Activated CD4-positive, alpha-beta T cell treated with anti-CD3 and anti-CD28 coated beads, Interleukin-2, amount 50 U/mL, for 24 hours (primary cell): Measurements from ENCODE around the gene GUCA2A.
A peak's percentile ranks its signal among the peaks of the same experiment; 100 is the strongest.

ENCODE experiments used
- DNase-seq, 2 donors: peaks; one replicate each; pipeline ENCODE4 v3.0.0-alpha.2; 2020; ENCODE audit warnings: low read depth in 1 of 2, low spot score in 1 of 2

Gene GUCA2A

DNA sequence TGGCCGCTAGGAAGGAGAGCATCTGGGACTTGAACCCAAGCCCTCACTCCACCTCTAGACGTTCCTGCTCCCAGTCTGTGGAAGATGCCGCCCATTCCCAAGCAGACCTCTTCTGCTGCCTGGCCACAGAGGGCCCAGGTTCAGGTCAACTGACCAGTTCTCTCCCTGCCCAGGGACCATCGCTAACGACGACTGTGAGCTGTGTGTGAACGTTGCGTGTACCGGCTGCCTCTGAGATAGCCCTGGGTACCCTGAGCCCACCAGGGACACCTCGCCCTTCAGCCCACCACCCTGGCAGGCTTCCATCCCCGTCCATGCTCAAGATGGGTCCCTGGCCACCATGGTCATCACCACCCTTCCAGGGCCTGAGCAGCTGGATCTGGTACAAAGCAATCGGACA is 9.2 kb downstream of the GUCA2A start:
- DNase-seq, result no peak

DNA sequence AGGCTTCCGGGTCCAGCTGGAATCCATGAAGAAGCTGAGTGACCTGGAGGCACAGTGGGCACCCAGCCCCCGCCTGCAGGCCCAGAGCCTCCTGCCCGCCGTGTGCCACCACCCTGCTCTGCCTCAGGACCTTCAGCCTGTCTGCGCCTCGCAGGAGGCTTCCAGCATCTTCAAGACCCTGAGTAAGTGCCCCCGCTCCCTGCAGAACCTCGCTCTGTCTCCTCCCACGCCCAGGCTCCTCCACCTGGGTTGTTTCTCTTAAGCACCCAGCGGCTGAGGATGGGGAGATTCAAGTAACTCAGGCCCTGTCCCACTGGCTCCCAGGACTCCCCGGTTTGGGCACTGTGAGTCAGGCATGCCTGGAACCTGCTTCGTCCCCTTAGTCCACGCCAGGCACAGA is 9.9 kb downstream of the GUCA2A start:
- no peak for DNase-seq

DNA sequence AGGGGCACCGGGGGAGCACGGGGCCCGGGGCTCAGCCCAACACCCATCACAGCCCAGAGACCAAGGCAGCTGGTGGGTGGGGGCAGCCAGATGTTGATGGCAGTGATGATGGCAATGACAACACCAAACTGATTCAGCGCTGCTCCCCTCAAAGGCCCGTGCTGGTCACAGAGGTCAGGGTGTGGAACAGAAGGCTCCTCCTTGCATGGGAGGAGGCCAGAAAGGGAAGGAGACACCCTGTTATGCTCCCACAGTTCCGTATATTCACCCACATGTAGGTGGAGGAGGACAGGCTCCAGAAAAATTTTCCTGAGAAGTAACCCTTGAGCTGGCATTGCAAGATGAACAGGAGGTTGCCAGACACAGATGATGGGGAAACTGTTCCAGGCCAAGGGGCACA is 10.9 kb downstream of the GUCA2A start:
- DNase-seq, result no peak

DNA sequence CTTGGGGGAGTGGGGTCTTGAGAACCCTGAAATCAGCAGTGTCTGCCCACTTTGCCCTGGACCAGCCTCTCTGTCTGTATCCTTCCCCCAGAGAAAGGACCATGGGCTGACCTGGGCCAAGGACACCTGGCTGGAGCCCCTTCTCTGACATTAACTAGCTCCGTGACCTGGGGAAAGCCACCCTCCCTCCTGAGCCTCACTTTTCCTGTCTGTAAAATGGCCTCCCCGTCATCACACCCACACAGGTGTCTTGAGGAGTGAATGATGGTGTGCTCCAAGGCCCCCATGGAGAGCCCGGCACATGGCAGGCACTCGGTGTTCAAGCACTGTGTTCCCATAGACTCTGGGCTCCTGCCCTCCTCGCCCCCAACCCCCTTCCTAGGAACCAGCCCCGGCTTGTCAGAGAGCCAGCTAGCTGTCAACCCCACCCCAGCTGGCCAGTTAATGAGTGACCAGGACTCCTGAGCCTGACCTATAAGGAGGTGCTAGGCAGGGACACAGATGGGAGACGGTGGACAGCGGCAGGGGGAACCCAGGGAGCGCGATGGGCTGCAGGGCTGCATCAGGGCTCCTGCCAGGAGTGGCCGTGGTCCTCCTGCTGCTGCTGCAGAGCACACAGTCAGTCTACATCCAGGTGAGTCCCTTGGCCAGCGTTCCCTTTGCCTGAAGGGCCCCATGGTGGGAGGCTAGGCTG is 11.5 kb downstream of the GUCA2A start, which contains the start of gene GUCA2B:
GUCA2B (plus strand) TSS at position 504 of the 694 bp plus-strand sequence; CDS start at position 545, 41 bp downstream.
- DNase-seq, result no peak

DNA sequence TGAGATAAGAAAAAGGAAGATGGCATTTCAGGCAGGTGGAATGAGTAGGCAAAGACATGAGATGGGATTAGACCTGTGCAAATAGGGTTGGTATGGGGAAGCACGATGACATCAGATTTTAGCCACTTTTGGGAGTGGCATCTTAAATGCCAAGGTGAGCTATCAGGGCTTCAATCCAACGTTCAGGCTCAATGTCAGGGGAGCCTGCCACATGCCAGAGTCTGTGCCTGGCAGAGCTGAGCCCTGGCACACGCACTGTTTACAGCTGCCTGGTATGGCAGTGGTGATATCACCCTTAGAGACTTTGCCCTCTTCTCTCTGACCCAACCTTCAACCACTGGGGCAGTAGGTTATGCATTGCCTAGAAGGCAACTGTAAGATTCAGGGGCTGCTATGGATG is 12.4 kb downstream of the GUCA2A start:
- no peak for DNase-seq

DNA sequence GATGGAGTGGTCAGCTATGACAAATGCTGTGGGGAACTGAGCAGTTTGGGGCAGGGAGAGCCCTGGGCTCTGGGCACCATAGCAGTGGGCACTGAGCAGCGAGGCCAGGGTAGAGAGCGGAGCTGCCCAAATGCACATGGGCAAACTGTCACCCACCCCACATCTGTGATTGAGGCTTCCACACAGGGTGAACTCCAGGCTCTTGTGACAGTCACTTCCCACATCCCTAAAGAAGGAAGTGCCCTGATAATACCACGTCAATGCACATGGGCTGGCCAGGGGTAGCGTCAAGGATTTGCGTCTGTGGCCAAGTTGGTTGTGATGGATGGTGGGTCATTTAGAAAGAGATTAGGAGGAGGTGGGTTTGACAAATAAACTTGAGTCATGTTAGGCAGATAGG is 13.9 kb downstream of the GUCA2A start:
- DNase-seq, result no peak

DNA sequence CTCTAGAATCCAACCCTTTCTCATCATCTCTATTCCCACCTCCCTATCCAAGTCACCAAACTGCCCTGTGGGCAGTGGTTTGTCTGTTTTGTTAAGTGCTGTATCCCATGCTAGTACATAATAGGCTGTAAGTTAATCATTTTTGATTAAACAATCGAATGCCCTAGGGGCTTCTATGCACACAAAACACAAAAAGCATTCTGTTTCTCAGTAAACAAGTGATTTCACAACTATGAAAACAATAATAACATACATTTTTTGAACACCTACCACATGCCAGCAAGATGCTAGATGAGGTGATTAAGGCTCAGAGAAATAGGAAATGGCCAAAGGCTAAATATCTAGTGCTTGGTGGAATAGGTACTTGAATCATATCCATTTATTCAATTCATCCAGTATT is 16.4 kb downstream of the GUCA2A start:
- no peak for DNase-seq

DNA sequence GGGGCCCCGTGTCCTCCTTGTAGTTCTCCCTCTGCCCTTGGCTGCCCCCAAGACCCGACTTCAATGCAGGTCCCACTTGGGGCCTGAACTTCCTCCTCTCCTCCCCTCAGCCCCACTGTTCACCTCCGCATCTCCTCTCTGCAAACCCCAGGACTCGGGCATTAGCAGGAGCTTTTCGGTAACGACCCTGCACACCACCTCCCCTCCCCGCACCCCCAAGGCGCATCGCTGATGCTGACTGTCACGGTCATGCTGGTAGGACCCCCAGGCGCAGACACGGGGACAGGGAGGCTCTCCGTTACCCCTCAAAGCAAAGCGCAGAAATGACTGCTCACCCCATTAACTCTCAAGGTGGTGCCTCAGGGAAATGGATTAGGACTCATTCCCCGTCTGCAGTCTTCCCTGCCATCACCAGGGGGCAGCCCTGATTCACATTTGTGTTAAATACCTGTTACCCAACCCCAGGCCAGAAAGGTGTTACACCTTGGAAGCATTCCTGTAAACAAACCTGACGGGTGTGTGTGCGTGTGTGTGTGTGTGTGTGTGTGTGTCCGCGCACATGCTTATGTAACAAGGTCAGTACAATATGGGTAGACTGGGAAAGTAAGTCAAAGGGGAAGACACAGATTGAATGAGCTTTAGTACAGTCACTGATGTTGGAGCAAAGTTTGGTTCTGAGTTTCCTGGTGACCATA is 17.8 kb downstream of the GUCA2A start:
- DNase-seq, result peak; percentile 38 to 64

DNA sequence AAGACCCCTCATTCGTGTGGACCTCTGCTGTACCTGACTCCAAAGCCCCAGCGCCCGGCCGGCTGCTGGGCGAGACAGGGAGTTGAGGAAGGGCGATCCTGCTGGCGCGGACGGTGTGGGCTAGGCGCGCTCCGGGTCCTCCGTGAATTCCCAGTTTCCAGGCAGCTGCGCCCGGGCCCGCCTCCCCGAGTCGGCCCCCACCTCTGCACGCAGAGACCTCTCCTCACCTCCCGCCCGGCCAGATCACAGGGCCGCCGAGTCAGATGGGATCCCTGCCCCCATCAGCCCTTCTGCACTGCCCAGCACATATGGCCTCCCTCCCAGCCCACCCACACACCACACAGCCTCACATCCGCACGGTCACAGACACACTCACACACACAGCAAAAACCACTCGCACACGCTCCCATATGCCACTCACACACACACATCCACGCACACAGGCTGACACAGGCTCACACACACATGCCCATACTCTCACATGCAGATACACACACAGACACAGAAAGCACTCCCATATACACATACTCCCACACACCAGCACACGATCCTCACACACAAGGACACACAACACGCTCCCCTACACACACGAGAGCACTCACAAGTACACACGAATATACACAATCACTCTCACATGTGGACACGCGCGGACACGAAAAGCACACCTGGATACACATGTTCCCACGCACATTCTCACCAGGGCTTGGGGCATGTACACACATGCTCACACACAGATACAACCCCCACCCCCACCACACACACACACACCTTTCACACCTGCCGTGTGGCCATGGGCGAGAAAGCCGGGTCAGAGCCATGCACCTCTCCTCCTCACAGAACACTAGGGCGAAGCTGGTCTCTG is 18.6 kb downstream of the GUCA2A start:
- DNase-seq, result no peak

DNA sequence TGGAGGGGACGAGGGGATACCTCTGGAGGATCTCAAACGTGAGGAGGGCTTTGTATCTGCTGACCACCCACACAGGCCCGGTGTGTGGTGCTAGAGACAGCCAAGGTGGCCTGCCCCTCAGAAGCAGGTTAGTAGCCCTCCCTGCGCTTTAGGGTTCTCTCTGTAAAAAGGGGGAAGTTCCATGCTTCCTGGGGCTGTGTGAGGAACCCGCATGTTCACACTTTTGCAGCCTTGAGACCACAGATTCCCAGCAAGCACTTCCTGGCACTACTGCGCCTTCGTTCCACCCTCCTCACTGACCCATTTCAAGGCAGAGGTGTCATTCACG is 19.2 kb downstream of the GUCA2A start:
- no peak for DNase-seq

DNA sequence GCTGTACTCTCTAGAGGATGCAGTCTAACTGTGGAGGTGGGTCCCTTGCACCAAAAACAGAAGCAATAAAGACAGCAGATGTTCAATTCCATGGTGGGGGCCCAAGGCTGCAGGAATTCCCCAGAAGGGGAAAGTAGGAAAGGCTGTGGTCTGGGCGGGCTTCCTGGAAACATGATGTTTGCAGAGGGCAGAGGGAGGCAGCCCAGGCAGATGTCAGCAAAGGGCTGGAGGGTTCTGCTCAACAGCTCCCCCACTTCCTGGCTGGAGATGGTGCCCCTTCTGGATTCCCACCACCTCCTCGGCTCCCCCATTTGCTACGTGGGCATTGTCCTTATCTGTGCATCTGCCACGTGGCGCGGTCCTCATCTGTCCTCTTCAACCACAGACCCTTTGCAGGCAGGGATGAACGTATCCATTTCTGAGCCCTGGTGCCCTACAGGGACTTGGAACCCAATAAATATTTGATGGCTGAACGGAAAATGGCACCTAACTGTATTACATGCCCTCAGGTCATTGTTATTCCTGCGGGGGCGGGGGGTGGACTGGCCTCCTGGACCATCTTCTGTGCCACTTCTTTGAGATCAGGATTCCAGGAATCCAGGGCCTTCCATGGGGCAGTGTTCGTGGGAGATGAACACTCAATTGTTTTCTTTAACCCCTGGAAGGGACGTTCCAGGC is 19.7 kb downstream of the GUCA2A start:
- no peak for DNase-seq

DNA sequence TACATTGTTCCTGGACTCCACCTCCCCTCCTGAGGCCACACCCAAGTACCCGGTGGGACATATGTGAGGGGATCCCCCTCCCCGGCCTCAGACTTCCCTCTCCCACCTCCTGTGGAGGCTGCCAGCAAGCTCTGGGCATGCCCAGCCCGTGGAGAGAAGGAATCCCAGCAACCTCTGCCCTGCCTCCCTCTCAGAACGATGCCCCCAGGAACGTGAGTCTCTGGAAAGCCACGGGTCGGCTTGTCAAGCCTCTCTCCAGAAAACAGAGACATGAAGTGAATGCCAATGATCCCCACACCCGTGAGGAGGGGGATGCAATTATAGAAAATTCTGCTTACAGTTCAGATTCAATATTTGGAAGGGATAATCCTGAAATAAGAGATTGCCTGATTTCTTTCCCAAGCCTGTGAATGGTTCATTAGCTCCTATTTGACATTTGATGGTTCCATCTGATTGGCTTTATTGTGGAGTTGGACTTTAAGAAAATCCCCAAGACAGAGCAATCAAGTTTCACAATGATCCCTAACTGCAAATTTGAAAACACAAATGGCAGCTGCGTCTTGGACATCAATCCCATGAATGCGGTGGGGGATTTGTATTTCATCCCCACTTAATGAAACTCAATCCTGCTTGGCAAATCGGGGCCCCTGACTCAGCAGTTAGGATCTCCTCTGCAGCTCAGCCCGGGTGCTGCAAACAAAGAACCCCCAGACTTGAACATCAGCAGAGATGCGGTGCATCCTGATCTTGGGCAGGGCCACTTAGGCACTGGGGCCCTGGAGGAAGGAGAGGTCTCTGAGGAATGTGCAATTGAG is 20.4 kb downstream of the GUCA2A start:
- no peak for DNase-seq

DNA sequence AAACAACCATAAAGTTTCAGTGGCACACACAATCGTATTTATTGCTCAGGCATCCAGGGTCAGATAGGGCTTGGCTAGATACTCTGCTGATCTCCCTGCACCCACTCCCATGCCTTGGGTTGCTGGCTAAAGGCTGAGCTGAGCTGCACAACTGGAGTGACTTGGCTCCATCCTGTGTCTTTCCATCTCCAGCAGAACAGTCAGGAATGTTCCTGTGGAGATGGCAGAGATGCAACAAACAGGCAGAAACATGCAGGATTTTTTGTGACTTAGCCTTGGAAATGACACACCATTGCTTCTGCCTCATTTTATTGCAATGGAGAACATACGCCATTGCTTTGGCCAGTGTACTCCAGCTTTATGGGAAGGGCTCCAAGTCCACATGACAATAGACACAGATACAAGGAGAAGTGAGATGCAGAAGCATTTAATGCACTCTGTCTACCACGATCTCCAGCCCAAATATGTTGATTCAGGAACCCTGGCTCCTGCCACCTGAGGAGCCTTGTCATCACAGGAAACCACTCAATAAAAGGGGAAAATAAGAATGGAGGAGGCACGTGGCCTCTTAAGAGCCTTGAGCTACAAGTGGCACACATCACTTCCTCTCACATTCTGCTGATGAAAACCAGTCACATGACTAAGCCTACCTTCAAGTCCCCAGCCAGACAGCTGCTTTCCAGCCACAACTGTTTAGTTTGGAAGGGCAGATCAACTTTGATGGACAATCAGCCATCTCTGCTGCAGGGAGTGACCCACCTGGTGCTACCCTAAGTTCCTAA is 21.5 kb downstream of the GUCA2A start:
- no peak for DNase-seq

DNA sequence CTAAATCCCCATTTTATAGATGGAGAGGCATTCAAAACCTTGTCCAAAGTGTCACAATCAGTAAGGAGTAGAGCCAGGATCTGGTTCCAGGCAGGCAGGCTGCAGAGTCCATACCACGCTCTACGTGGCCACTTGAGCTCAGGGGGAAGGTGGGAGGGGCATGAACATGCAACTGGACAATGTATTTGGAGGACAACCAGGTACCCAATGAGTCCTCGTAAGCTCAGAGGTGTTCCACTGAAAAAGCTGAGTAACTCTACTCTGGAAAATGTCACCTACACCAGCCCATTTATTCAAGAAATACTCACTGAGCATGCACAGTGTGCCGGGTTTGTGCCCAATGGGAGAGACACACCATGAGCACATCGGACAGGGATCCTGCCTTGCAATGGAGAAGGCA is 22.6 kb downstream of the GUCA2A start:
- DNase-seq, result no peak

DNA sequence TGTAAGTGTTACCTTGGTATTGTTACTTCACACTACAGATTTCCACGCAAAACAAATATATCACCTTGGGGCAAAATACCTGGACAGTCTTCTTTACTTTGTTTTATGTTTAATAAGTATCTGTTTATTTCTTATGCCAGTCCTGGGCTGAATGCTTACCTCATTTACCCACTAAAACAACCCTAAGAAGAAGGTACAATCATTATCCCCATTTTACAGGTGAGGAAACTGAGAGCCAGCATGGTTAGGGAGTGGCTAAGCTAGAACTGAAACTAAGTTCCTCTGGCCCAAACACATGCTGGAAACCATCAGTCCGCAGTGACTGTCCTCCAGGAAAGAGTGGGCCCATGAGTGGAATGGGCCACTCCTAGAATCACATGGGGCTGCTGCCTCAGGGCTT is 24.4 kb downstream of the GUCA2A start:
- DNase-seq, result no peak

DNA sequence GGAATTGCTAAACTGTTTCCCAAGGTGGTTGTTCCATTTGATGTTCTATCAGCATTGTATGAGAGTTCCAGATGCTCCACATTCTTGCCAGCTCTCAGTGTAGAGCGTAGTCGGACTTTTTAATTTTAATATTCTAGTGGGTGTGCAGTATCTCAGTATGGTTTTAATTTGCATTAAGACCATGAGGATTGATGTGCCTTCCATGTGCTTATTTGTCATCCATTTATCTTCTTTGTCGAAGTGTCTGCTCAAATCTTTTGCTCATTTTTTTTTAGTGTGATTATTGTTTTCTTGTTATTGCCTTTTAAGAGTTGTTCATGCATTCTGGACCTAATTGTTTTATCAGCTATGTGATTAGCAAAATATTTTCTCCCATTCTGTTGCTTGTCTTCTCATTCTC is 25.1 kb downstream of the GUCA2A start:
- no peak for DNase-seq

DNA sequence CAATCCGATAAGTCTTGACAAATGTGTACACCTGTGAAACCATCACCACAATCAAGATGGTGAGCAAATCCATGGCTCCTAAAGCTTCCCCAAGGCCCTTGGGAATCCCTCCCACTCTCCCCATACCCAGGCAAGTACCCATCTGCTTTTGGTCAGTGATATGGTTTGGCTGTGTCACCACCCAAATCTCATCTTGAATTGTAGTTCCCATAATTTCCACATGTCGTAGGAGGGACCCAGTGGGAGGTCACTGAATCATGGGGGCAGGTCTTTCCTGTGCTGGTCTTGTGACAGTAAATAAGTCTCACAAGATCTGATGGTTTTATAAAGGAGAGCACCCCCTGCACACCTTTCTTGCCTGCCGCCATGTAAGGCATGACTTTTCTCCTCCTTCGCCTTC is 26.0 kb downstream of the GUCA2A start:
- no peak for DNase-seq

DNA sequence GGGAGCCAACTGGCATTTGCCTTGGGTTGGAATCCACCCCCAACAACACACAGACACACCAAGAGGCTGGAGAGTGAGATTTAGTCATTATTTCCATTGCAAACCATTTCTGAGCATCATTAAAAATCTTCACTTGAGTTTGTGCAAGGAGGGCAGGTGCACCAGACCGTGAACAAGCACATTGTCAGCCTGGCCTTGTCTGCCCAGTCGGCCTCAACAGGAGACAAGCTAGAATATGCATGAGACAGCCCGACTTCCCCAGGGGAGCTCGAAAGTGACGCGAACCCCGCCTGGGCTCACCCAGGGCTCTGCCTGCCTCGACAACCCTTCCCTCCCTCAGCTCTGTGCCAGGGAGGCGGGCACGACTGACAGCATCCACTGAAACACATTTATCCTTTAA is 26.8 kb downstream of the GUCA2A start:
- no peak for DNase-seq

DNA sequence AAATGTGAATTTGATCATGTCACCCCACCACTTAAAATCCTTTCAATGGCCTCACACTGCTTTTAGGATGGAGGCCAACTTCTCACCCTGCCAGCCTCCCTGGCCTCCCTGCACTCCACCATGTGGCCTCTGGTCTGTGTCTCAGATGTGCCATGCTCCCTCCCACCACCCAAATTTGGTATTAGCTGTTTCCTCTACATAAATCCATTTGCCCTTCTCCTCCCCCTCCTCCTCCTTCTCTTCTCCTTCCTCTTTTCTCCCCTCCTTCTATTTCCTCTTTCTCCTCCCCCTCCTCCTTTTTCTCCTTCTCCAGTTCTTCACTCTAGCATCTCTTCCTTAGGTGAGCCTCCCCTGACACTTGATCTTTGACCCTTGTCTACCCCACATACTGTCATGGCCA is 28.1 kb downstream of the GUCA2A start:
- DNase-seq, result no peak

DNA sequence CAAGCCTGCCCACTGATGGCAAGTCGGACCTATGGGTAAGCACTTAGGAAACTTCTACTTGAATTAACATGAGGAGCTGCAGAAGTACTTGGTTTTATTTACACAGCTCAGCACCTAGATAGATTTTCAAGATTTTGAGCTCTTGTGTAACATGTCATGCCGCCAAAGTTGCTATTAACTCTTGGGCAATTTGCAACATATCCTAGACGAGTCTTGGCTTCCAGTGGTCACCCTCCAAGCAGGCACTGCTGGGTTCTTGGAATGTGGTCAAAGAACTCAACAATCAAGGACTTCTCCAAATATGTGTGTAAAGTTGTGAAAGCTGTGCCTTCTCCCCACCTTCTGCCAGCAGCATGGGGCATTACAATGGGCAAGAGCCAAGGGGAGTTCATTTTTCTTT is 29.1 kb downstream of the GUCA2A start:
- DNase-seq, result no peak
